ENCODE results near the gene SIGLEC5. TPM values are rescaled to one million over a fixed set of nuclear protein-coding genes. Genes with fewer than 3 reads are reported as not detected.
"Not testable (repeated sequence)": the region's sequence is repeated elsewhere in the genome, so short reads cannot be mapped to it uniquely, and the experiment has no call there.

The SIGLEC5 gene
- total and polyA plus RNA-seq, 4 donors: 0.58 to 2.0 TPM; not detected in 2

DNA sequence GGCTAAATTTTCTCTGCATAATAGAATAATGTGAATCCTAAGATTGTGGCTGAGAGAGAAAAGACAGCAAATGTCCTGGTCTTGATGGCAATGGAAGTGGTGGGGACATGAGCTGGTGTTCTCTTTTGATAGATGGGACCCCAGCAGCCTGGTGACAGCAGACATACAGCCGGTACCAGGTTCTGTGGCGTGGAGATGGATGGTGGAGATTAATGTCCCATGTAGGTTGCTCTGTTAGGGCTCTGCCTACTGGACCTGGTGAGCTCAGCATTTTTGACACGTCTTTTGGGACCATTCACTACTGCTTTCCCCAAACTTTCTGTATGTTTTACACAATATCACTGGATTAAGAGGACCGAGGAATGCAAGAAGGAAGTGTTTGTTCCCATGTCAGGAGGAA lies 24.6 kb upstream of the SIGLEC5 start:
- peaks cover 0 to 1% of the 10 kb centered on the region in 2 donors for H3K27me3 ChIP-seq (ENCODE audit: control insufficient read depth in 1 of 2, insufficient read depth in 2 of 2, low read length in 1 of 2)
- ATAC-seq (ENCODE audit: low FRiP score): no peak
- DNase-seq: no peak
- no peak overlapping the region for H3K4me3 ChIP-seq (ENCODE audit: low read length in 2 of 2)
- no peaks in the 10 kb centered on the region for H3K36me3 ChIP-seq (ENCODE audit: control insufficient read depth in 1 of 2, insufficient read depth in 2 of 2, low read length in 1 of 2)
- no peaks in the 10 kb centered on the region for H3K4me1 ChIP-seq (ENCODE audit: control insufficient read depth in 1 of 2, insufficient read depth in 2 of 2, low read length in 2 of 2)
- 44 to 51% methylated on average over 4 of the region's 4 CpGs for WGBS, 2 donors
- H3K9me3 ChIP-seq (ENCODE audit: control insufficient read depth, low read length): no peaks in the 10 kb centered on the region
- intact Hi-C loops (cut with DNase I): loop anchor here (5.0 kb wide), 2 partner anchors 182 to 317 kb away; no protein-coding TSS in a partner anchor
- H3K27ac ChIP-seq (ENCODE audit: low read depth in 1 of 2, low read length in 2 of 2): no peak overlapping the region

DNA sequence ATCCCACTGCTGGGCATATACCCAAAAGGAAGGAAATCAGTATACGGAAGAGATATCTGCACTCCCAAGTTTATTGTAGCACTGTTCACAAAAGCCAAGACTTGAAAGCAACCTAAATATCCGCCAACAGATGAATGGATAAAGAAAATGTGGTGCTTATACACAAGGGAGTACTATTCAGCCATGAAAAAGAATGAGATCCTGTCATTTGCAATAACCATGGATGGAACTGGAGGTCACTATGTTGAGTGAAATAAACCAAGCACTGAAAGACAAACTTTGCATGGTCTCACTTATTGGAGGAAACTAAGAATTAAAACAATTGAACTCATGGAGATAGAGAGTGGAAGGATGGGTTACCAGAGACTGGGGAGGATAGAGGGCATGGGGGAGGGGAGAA lies 23.0 kb upstream of the SIGLEC5 start:
- Histone ChIP-seq H3K9me3 (ENCODE audit: control insufficient read depth, low read length) (no peaks in the 10 kb centered on the region), H3K27ac (ENCODE audit: low read depth in 1 of 2, low read length in 2 of 2) (no peak overlapping the region), H3K36me3 (ENCODE audit: control insufficient read depth in 1 of 2, insufficient read depth in 2 of 2, low read length in 1 of 2) (no peaks in the 10 kb centered on the region), H3K4me1 (ENCODE audit: control insufficient read depth in 1 of 2, insufficient read depth in 2 of 2, low read length in 2 of 2) (no peaks in the 10 kb centered on the region), H3K27me3 (ENCODE audit: control insufficient read depth in 1 of 2, insufficient read depth in 2 of 2, low read length in 1 of 2) (peaks cover 0 to 1% of the 10 kb centered on the region in 2 donors), H3K4me3 (ENCODE audit: low read length in 2 of 2) (no peak overlapping the region)
- no peak for DNase-seq
- ATAC-seq (ENCODE audit: low FRiP score): no peak
- intact Hi-C loops (cut with DNase I): no loop called here
- 33 to 59% methylated on average over 2 of the region's 2 CpGs for WGBS, 2 donors

DNA sequence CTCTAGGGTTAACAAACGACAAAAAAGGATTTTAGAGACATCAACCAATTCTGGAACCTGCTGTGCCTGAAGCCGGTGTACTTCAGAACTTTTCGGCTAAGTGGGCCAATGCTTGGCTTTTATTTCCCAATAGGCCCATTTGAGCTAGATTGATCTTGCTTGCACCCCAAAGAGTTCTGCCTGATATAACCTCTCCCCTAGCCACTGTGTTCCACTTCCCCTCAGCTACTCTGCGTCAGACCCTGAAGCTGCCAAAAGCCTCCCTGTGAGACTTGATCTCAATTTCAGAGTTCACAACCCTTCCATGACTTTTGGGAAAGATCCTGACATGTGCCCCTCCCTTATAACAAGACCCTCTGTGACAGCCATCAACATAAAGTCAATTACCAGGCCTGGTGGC lies 22.1 kb upstream of the SIGLEC5 start:
- WGBS, 2 donors: 49 to 76% methylated on average over 4 of the region's 4 CpGs
- Histone ChIP-seq H3K27me3 (ENCODE audit: control insufficient read depth in 1 of 2, insufficient read depth in 2 of 2, low read length in 1 of 2) (peaks cover 0 to 1% of the 10 kb centered on the region in 2 donors), H3K27ac (ENCODE audit: low read depth in 1 of 2, low read length in 2 of 2) (no peak overlapping the region), H3K4me1 (ENCODE audit: control insufficient read depth in 1 of 2, insufficient read depth in 2 of 2, low read length in 2 of 2) (no peaks in the 10 kb centered on the region), H3K36me3 (ENCODE audit: control insufficient read depth in 1 of 2, insufficient read depth in 2 of 2, low read length in 1 of 2) (no peaks in the 10 kb centered on the region), H3K9me3 (ENCODE audit: control insufficient read depth, low read length) (no peaks in the 10 kb centered on the region), H3K4me3 (ENCODE audit: low read length in 2 of 2) (no peak overlapping the region)
- ATAC-seq (ENCODE audit: low FRiP score) (no peak), DNase-seq (no peak)
- intact Hi-C loops (cut with DNase I): no loop called here

DNA sequence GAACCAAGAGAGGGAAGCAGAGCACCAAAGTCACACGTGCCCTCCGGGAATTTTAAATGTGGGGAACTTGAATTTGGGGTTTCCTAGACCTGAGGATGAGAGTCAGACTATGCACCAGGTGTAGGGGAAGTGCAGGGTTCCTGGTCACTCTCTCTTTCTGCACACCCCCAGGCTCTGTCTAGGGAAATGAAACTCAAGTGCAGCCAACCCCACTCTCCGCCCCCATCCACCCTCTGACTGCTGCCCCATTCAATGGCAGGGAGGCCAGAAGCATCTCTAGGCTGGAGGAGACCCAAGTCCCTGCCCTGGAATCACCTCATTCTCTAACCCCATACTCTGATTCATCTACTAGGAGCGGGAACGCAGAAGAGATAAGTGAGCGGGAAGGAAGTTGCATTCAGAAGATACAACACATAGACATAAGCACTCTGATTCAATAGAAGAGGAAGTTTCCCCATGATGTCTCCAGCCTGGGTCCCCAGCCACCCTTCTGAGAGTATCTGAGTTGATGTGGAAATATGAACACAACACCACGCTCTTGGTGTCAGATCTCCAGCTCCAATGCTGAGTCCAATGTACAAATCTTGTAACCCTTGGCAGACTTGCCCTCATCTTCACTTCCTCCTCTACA lies 21.1 kb upstream of the SIGLEC5 start:
- H3K9me3 ChIP-seq (ENCODE audit: control insufficient read depth, low read length): no peaks in the 10 kb centered on the region
- intact Hi-C loops (cut with DNase I): no loop called here
- DNase-seq: peak in 1 of 2 donors; percentile 63
- 72 to 75% methylated on average over 7 of the region's 7 CpGs for WGBS, 2 donors
- H3K36me3 ChIP-seq (ENCODE audit: control insufficient read depth in 1 of 2, insufficient read depth in 2 of 2, low read length in 1 of 2): no peaks in the 10 kb centered on the region
- no peak overlapping the region for H3K4me3 ChIP-seq (ENCODE audit: low read length in 2 of 2)
- no peak for ATAC-seq (ENCODE audit: low FRiP score)
- peaks cover 0 to 1% of the 10 kb centered on the region in 2 donors for H3K27me3 ChIP-seq (ENCODE audit: control insufficient read depth in 1 of 2, insufficient read depth in 2 of 2, low read length in 1 of 2)
- no peaks in the 10 kb centered on the region for H3K4me1 ChIP-seq (ENCODE audit: control insufficient read depth in 1 of 2, insufficient read depth in 2 of 2, low read length in 2 of 2)
- H3K27ac ChIP-seq (ENCODE audit: low read depth in 1 of 2, low read length in 2 of 2): no peak overlapping the region

DNA sequence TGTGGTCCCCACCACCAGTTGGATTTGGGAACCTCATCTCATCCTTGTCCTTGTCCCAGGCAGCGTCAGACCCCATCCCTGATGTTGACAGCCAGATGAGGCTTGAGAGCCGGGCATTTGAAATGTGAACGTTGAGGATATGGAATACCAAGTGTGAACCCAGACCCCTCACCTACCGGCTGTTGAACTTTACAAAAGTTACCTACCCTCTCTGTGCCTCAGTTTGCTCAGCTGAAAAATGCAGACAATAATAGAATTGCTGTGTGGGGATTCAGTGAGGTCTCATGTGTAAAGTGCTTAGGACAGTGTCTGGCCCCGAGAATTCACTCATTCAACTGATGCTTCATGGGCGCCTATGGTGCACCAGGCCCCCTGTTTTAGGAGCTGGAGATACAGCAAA lies 17.1 kb upstream of the SIGLEC5 start:
- Histone ChIP-seq H3K4me3 (ENCODE audit: low read length in 2 of 2) (no peak overlapping the region), H3K27me3 (ENCODE audit: control insufficient read depth in 1 of 2, insufficient read depth in 2 of 2, low read length in 1 of 2) (no peaks in the 10 kb centered on the region), H3K9me3 (ENCODE audit: control insufficient read depth, low read length) (no peaks in the 10 kb centered on the region), H3K27ac (ENCODE audit: low read depth in 1 of 2, low read length in 2 of 2) (no peak overlapping the region), H3K36me3 (ENCODE audit: control insufficient read depth in 1 of 2, insufficient read depth in 2 of 2, low read length in 1 of 2) (no peaks in the 10 kb centered on the region), H3K4me1 (ENCODE audit: control insufficient read depth in 1 of 2, insufficient read depth in 2 of 2, low read length in 2 of 2) (no peaks in the 10 kb centered on the region)
- no peak for ATAC-seq (ENCODE audit: low FRiP score)
- intact Hi-C loops (cut with DNase I): no loop called here
- DNase-seq: no peak
- 85 to 88% methylated on average over 6 of the region's 6 CpGs for WGBS, 2 donors

DNA sequence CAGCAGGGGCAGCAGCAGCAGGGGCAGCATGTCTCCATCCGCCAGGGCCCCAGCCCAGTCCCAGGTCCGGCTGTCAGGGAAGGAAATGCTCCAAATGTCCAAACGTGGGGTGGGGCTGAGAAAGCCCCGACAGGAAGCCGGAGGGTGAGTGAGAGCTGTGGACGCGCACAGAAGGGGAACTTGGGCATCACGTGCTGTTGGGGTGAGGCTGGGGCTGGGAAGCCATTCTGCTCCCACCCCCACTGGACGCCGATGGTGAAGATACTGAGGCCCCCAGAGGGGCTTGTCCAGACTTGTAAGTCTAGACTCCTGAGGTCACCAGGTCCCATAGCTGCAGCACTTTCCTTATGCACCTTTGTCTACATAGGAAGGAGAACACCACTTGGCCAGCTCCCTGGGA lies 16.5 kb upstream of the SIGLEC5 start, which contains the start of gene SIGLEC14:
SIGLEC14 (minus strand) TSS at position 96 of the 400 bp plus-strand sequence; CDS start at position 30, 66 bp downstream.
- WGBS, 2 donors: 48 to 60% methylated on average over 1 to 7 of the region's 10 CpGs
- H3K36me3 ChIP-seq (ENCODE audit: control insufficient read depth in 1 of 2, insufficient read depth in 2 of 2, low read length in 1 of 2); H3K4me3 ChIP-seq (ENCODE audit: low read length in 2 of 2); DNase-seq; H3K9me3 ChIP-seq (ENCODE audit: control insufficient read depth, low read length); intact Hi-C loops (cut with DNase I); H3K27ac ChIP-seq (ENCODE audit: low read depth in 1 of 2, low read length in 2 of 2); H3K4me1 ChIP-seq (ENCODE audit: control insufficient read depth in 1 of 2, insufficient read depth in 2 of 2, low read length in 2 of 2); H3K27me3 ChIP-seq (ENCODE audit: control insufficient read depth in 1 of 2, insufficient read depth in 2 of 2, low read length in 1 of 2): not testable (repeated sequence)
- peak; percentile 40 for ATAC-seq (ENCODE audit: low FRiP score)

DNA sequence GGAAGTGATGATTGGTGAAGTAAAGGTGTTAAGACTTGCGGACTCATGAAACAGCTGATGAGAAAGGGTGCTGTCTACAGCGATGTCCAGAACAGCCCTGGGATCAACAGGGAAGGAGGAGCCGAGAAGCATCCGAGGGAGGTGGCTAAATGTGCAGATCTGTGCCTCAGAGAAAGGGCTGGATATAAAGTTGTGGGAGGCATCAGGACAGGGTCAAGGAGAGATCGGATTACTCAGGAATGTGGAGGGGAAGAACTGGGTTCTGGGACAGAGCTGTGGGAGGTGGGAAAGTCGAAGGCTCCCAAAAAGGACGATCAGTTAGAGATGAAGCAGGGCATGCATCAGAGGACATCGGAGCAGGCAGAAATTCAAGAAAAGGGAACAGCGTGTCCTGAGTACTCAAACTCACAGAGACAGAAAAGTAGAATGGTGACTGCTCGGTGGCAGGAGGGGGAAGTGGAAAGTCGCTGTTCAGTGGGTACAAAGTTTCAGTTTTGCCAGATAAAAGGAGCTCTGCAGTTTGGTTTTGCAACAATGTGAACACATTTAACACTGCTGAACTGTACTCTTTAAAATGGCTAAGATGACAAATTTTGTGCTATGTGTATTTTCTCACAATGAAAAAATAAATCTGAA lies 14.6 kb upstream of the SIGLEC5 start:
- no peak for ATAC-seq (ENCODE audit: low FRiP score)
- intact Hi-C loops (cut with DNase I): no loop called here
- WGBS, 2 donors: 38 to 41% methylated on average over 11 of the region's 11 CpGs

DNA sequence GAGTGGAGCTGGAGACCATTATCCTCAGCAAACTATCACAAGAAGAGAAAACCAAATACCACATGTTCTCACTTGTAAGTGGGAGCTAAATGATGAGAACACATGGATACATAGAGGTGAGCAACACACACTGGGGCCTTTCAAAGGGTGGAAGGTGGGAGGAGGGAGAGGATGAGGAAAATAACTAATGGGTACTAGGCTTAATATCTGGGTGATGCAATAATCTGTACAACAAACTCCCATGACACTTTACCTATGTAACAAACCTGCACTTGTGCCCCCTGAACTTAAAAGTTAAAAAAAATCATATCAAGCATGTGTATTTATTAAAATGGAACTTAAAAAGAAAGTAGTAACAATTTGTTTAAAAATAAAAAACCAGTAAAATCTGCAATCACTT lies 11.4 kb upstream of the SIGLEC5 start:
- intact Hi-C loops (cut with DNase I): no loop called here
- no peaks in the 10 kb centered on the region for H3K9me3 ChIP-seq (ENCODE audit: control insufficient read depth, low read length)
- H3K4me1 ChIP-seq (ENCODE audit: control insufficient read depth in 1 of 2, insufficient read depth in 2 of 2, low read length in 2 of 2): no peaks in the 10 kb centered on the region
- DNase-seq (no peak), ATAC-seq (ENCODE audit: low FRiP score) (no peak)
- H3K4me3 ChIP-seq (ENCODE audit: low read length in 2 of 2): no peak overlapping the region
- no peaks in the 10 kb centered on the region for H3K27me3 ChIP-seq (ENCODE audit: control insufficient read depth in 1 of 2, insufficient read depth in 2 of 2, low read length in 1 of 2)
- no peak overlapping the region for H3K27ac ChIP-seq (ENCODE audit: low read depth in 1 of 2, low read length in 2 of 2)
- H3K36me3 ChIP-seq (ENCODE audit: control insufficient read depth in 1 of 2, insufficient read depth in 2 of 2, low read length in 1 of 2): no peaks in the 10 kb centered on the region

More for the DNA sequence above, 14.6 kb upstream of the SIGLEC5 start:
- Histone ChIP-seq H3K9me3 (ENCODE audit: control insufficient read depth, low read length) (no peaks in the 10 kb centered on the region), H3K27me3 (ENCODE audit: control insufficient read depth in 1 of 2, insufficient read depth in 2 of 2, low read length in 1 of 2) (no peaks in the 10 kb centered on the region), H3K27ac (ENCODE audit: low read depth in 1 of 2, low read length in 2 of 2) (no peak overlapping the region), H3K36me3 (ENCODE audit: control insufficient read depth in 1 of 2, insufficient read depth in 2 of 2, low read length in 1 of 2) (no peaks in the 10 kb centered on the region), H3K4me3 (ENCODE audit: low read length in 2 of 2) (no peak overlapping the region), H3K4me1 (ENCODE audit: control insufficient read depth in 1 of 2, insufficient read depth in 2 of 2, low read length in 2 of 2) (no peaks in the 10 kb centered on the region)
- DNase-seq: no peak

DNA sequence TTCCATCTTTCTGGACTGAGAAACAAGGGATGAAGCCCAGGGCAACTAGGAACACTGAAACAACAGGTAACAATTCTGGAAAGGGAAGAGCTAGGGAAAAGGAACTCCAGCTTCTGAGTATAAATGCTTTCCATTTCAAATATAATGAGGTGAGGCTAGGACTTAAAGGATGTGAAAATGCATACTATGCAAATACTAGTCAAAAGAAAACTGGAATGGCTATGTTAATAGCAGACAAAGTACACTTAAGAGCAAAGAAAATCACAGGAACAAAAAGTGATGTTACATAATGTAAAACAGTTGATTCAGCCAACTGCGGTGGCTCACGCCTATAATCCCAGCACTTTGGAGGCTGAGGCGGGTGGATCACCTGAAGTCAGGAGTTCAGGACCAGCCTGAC lies 10.2 kb upstream of the SIGLEC5 start:
- Histone ChIP-seq H3K36me3 (ENCODE audit: control insufficient read depth in 1 of 2, insufficient read depth in 2 of 2, low read length in 1 of 2) (no peaks in the 10 kb centered on the region), H3K4me1 (ENCODE audit: control insufficient read depth in 1 of 2, insufficient read depth in 2 of 2, low read length in 2 of 2) (no peaks in the 10 kb centered on the region), H3K27ac (ENCODE audit: low read depth in 1 of 2, low read length in 2 of 2) (no peak overlapping the region), H3K9me3 (ENCODE audit: control insufficient read depth, low read length) (peaks cover 3% of the 10 kb centered on the region), H3K27me3 (ENCODE audit: control insufficient read depth in 1 of 2, insufficient read depth in 2 of 2, low read length in 1 of 2) (no peaks in the 10 kb centered on the region), H3K4me3 (ENCODE audit: low read length in 2 of 2) (no peak overlapping the region)
- whole genome bisulfite sequencing, 2 donors: 86 to 93% methylated on average over 3 of the region's 3 CpGs
- intact Hi-C loops (cut with DNase I): no loop called here
- DNase-seq: no peak
- no peak for ATAC-seq (ENCODE audit: low FRiP score)

All from aorta (tissue), 5 donors.